ENCODE results near the gene STPG4. TPM values are rescaled to one million over a fixed set of nuclear protein-coding genes. Genes with fewer than 3 reads are reported as not detected.

Gene STPG4
- total RNA-seq, 1 donor from 2014 or later = 0.22 TPM

- intact Hi-C loops (cut with micrococcal nuclease) = no loop called here
Observed at GRCh38 chr2:47037678-47038077, 117.4 kb downstream of the STPG4 start.

Other genes with a start within 250 kb of the STPG4 start
- 48.9 and 49.2 TPM in 2 replicates for gene MCFD2, start 239.5 kb downstream of the STPG4 start, total RNA-seq
- 112 and 113 TPM in 2 replicates for gene TTC7A, start 214.1 kb downstream of the STPG4 start, total RNA-seq
- 300 and 312 TPM in 2 replicates for gene CALM2, start 21.2 kb upstream of the STPG4 start, total RNA-seq
- gene EPCAM, start 214.0 kb upstream of the STPG4 start, total RNA-seq = not detected in 2 replicates
- gene MSH2, start 247.8 kb upstream of the STPG4 start, total RNA-seq = 43.0 and 44.0 TPM in 2 replicates

Data from T-helper 1 cell treated with Interleukin-12 subunit alpha and Interleukin-12 subunit beta and Interleukin-4 antibody, amounts not matched to agents 30 ng/mL and 1 ng/mL, for 36 hours (primary cell).